ENCODE measurements around the gene B4GAT1.
"Not testable (repeated sequence)": the region's sequence is repeated elsewhere in the genome, so short reads cannot be mapped to it uniquely, and the experiment has no call there.

The B4GAT1 gene

DNA sequence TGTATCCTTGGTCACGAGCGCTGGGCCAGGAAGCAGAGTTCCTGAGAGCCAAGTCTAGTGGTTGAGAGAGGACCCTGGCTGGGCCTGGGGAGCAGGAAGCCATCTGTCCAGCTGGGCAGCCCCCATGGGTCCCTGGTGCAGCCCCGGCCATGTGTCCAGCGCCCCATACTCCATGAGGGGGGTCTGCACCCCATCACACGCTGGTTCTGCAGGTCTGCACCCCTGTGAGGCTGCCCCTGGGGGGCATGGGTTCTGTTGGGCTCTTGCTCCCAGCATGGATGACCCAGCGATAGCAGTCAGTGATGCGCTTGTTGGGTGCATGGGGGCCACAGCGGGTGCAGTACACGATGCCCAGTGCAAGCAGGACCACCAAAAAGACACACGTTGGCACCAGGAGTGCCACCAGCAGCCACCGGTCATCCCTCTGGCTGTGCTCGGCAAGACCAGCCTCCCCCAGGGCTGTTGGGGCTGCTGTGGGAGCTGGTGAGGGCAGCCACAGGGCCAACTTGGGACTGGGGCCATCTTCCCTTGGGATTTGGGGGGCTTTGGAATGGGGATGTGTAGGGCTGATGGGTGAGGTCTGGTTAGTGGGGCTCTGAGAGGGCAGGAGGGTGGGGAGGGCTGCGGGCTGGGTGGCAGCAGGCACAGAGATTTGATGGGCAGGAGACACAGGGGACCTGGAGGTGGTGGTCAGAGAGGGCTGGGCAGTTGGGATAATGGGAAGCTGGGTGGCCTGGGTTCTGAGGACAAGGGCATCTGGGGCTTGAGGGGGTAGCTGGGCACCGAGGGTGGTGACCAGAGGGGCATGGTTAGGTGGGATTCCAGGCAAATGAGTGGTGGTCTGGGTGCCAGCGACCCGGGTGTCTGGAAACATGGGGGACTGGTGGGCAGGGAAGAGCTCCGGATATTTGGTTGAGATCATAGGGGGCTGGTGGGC is 32.6 kb downstream of the B4GAT1 start:
- Histone ChIP-seq H3K4me1 (ENCODE audit: control insufficient read depth, insufficient read depth, low read length) (peaks cover 10% of the 10 kb centered on the region), H3K4me3 (ENCODE audit: low read length) (no peak overlapping the region), H3K9me3 (ENCODE audit: control insufficient read depth, low read length) (no peaks in the 10 kb centered on the region), H3K9ac (ENCODE audit: low read length) (peak overlapping the region; percentile 17), H3K27me3 (ENCODE audit: control insufficient read depth, insufficient read depth, low read length) (peaks cover 3% of the 10 kb centered on the region), H3K36me3 (ENCODE audit: control insufficient read depth, insufficient read depth, low read length) (no peaks in the 10 kb centered on the region)

GRCh38 chr11:66314186-66314501 is 33.3 kb downstream of the B4GAT1 start:
- peaks cover 10% of the 10 kb centered on the region for H3K4me1 ChIP-seq (ENCODE audit: control insufficient read depth, insufficient read depth, low read length)
- no peaks in the 10 kb centered on the region for H3K36me3 ChIP-seq (ENCODE audit: control insufficient read depth, insufficient read depth, low read length)
- peak overlapping the region; percentile 22 for H3K9ac ChIP-seq (ENCODE audit: low read length)
- no peaks in the 10 kb centered on the region for H3K9me3 ChIP-seq (ENCODE audit: control insufficient read depth, low read length)
- peaks cover 3% of the 10 kb centered on the region for H3K27me3 ChIP-seq (ENCODE audit: control insufficient read depth, insufficient read depth, low read length)
- H3K4me3 ChIP-seq (ENCODE audit: low read length): no peak overlapping the region

DNA sequence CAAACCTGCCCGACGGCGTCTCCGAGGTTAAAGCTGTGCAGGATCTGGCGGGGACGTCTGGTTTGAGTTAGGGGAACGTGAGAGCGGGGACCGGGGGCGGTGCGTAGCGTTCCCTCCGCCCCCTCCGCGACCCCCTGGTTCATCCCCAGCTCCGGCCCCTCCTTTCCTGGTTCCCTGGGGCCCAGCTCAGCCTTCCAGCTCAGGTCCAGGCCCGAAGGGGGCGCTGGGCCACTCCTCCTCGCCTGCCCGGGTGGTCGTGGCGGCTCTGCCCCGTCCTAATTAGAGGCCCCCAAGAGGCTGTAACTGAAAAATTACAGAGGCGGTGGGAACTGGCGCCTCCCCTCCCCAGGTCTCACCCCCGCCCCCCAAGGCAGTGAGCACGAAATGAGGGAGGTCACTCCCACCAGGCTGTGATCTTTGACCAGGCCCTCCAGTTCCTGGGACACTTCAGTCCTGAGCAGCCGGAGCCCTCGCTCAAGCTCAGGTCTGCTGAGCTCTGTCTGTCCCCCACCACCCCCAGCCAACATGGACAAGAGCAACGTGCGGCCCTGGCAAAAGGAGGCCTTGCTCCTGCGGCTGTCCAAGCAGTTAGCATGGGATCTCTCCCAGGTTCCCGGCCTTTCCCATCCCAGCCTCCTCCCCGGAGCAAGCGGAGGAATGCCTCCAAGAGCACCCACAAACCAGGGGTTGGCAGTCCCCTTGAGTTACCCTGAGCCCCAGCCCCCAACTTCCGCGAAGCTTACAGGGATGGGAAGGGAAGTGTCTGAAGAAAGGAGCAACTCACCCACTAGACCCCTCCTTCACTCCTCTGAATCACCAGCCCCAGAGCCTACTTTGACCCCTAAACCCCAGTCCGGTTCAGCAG is 33.9 kb downstream of the B4GAT1 start:
- H3K4me3 ChIP-seq (ENCODE audit: low read length): no peak overlapping the region
- H3K4me1 ChIP-seq (ENCODE audit: control insufficient read depth, insufficient read depth, low read length): peaks cover 10% of the 10 kb centered on the region
- no peaks in the 10 kb centered on the region for H3K36me3 ChIP-seq (ENCODE audit: control insufficient read depth, insufficient read depth, low read length)
- H3K27me3 ChIP-seq (ENCODE audit: control insufficient read depth, insufficient read depth, low read length): no peaks in the 10 kb centered on the region
- H3K9me3 ChIP-seq (ENCODE audit: control insufficient read depth, low read length): no peaks in the 10 kb centered on the region
- peak overlapping the region; percentile 53 for H3K9ac ChIP-seq (ENCODE audit: low read length)

DNA sequence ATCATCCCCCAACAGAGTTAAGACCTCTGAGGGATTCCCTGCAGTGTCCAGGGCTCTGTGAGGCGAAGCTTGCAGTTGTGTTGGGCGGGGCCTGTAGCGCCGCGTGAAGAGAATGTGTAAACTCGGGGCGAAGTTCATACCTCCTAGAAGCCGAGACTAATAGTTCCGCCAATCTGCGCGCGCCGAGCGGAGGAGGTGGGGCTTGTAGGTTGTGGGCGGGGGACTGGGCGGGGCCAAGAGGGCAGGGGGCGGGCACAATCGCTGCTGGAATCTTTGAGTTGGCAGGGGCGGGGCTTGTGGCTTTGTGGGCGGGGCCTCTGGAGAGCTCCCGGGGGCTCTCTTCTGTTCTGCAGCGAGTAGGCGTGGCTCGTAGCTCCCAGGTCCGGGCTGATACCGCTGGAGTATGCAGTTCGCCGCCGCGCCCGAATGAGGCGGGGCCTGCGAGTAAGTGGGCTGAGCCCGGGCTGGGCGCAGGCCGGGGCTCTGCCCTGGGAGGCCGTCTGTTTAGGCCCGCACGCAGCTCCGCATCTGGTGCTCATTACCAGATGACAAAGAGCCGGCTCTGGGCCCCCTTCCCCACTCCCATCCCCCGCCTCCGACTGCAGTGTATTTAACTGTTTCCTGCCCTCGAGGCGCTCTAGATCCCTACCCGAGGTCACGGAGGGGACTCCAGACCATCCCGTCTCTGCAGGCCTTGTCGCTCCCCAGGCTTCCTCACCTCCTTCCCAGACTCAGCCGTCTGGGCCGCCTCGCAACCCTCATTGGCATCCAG is 34.7 kb downstream of the B4GAT1 start:
- H3K4me3 ChIP-seq (ENCODE audit: low read length): no peak overlapping the region
- H3K9me3 ChIP-seq (ENCODE audit: control insufficient read depth, low read length): no peaks in the 10 kb centered on the region
- H3K4me1 ChIP-seq (ENCODE audit: control insufficient read depth, insufficient read depth, low read length): peaks cover 10% of the 10 kb centered on the region
- H3K9ac ChIP-seq (ENCODE audit: low read length): peak overlapping the region; percentile 53
- H3K27me3 ChIP-seq (ENCODE audit: control insufficient read depth, insufficient read depth, low read length): no peaks in the 10 kb centered on the region
- no peaks in the 10 kb centered on the region for H3K36me3 ChIP-seq (ENCODE audit: control insufficient read depth, insufficient read depth, low read length)

- Histone ChIP-seq H3K4me3 (ENCODE audit: low read length) (peak overlapping the region; percentile 43), H3K27me3 (ENCODE audit: control insufficient read depth, insufficient read depth, low read length) (no peaks in the 10 kb centered on the region), H3K4me1 (ENCODE audit: control insufficient read depth, insufficient read depth, low read length) (peaks cover 10% of the 10 kb centered on the region), H3K9me3 (ENCODE audit: control insufficient read depth, low read length) (no peaks in the 10 kb centered on the region), H3K9ac (ENCODE audit: low read length) (peak overlapping the region; percentile 46), H3K36me3 (ENCODE audit: control insufficient read depth, insufficient read depth, low read length) (no peaks in the 10 kb centered on the region)
Observed at GRCh38 chr11:66311965-66312548, 35.4 kb downstream of the B4GAT1 start.

DNA sequence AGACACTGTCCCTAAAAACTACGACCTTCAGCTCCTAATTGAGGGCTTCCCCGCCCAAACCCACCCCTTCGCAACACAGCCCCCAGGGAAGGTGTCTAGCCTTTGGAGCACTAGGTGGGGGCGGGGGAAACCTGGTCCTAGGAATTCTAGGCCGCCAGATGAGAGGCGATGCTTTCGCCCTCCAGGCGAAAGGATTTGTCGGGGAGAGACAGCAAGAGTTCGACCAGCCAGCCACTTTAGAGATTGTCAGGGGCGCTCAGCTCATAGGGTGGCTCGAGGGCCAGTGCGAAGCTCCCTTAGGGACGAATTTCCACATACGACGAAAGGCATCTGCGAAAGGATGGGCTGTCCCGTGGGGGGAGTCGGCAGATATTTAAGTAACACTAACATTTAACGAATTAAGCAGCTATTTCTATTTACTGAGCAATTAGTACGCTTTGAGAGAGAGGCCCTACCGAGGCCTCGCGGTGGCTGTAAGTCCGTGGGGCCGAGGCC is 35.9 kb downstream of the B4GAT1 start:
- peak overlapping the region; percentile 43 for H3K4me3 ChIP-seq (ENCODE audit: low read length)

GRCh38 chr11:66310803-66311440 is 36.5 kb downstream of the B4GAT1 start:
- H3K9me3 ChIP-seq (ENCODE audit: control insufficient read depth, low read length); H3K4me3 ChIP-seq (ENCODE audit: low read length); H3K27me3 ChIP-seq (ENCODE audit: control insufficient read depth, insufficient read depth, low read length); H3K9ac ChIP-seq (ENCODE audit: low read length); H3K36me3 ChIP-seq (ENCODE audit: control insufficient read depth, insufficient read depth, low read length): not testable (repeated sequence)
- H3K4me1 ChIP-seq (ENCODE audit: control insufficient read depth, insufficient read depth, low read length): peaks cover 10% of the 10 kb centered on the region

More for the DNA sequence above, 35.9 kb downstream of the B4GAT1 start:
- no peaks in the 10 kb centered on the region for H3K36me3 ChIP-seq (ENCODE audit: control insufficient read depth, insufficient read depth, low read length)
- H3K4me1 ChIP-seq (ENCODE audit: control insufficient read depth, insufficient read depth, low read length): peaks cover 10% of the 10 kb centered on the region
- no peaks in the 10 kb centered on the region for H3K9me3 ChIP-seq (ENCODE audit: control insufficient read depth, low read length)
- peak overlapping the region; percentile 46 for H3K9ac ChIP-seq (ENCODE audit: low read length)
- no peaks in the 10 kb centered on the region for H3K27me3 ChIP-seq (ENCODE audit: control insufficient read depth, insufficient read depth, low read length)

GRCh38 chr11:66310324-66310723 is 37.1 kb downstream of the B4GAT1 start:
- Histone ChIP-seq H3K9ac (ENCODE audit: low read length) (no peak overlapping the region), H3K36me3 (ENCODE audit: control insufficient read depth, insufficient read depth, low read length) (no peaks in the 10 kb centered on the region), H3K4me3 (ENCODE audit: low read length) (no peak overlapping the region), H3K9me3 (ENCODE audit: control insufficient read depth, low read length) (no peaks in the 10 kb centered on the region), H3K27me3 (ENCODE audit: control insufficient read depth, insufficient read depth, low read length) (no peaks in the 10 kb centered on the region), H3K4me1 (ENCODE audit: control insufficient read depth, insufficient read depth, low read length) (peaks cover 10% of the 10 kb centered on the region)

DNA sequence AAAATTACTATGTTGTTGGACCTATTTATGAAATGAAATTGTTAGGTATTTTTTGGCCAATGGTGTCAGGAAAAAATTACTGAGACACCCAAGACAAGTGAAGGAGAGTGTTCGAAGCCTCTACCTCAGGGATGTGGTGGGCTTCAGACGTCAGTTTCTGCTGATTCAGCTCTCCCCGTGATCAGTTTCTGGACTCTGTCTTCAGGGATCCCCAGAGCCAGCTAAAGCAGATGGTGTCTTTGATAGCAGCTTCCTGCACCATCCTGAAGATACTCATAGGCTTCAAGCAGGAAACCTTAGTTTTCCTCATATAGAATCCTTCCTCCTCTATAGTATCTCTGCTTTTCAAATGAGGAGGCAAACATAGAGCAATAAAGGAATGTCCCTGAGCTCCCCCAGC is 38.0 kb downstream of the B4GAT1 start:
- H3K4me1 ChIP-seq (ENCODE audit: control insufficient read depth, insufficient read depth, low read length): peaks cover 10% of the 10 kb centered on the region
- H3K4me3 ChIP-seq (ENCODE audit: low read length): no peak overlapping the region
- no peaks in the 10 kb centered on the region for H3K27me3 ChIP-seq (ENCODE audit: control insufficient read depth, insufficient read depth, low read length)
- H3K9ac ChIP-seq (ENCODE audit: low read length): no peak overlapping the region
- no peaks in the 10 kb centered on the region for H3K36me3 ChIP-seq (ENCODE audit: control insufficient read depth, insufficient read depth, low read length)
- no peaks in the 10 kb centered on the region for H3K9me3 ChIP-seq (ENCODE audit: control insufficient read depth, low read length)

GRCh38 chr11:66302656-66303055 is 44.8 kb downstream of the B4GAT1 start:
- Histone ChIP-seq H3K27me3 (ENCODE audit: control insufficient read depth, insufficient read depth, low read length) (no peaks in the 10 kb centered on the region), H3K4me1 (ENCODE audit: control insufficient read depth, insufficient read depth, low read length) (no peaks in the 10 kb centered on the region), H3K36me3 (ENCODE audit: control insufficient read depth, insufficient read depth, low read length) (no peaks in the 10 kb centered on the region), H3K4me3 (ENCODE audit: low read length) (no peak overlapping the region), H3K9ac (ENCODE audit: low read length) (no peak overlapping the region), H3K9me3 (ENCODE audit: control insufficient read depth, low read length) (no peaks in the 10 kb centered on the region)

DNA sequence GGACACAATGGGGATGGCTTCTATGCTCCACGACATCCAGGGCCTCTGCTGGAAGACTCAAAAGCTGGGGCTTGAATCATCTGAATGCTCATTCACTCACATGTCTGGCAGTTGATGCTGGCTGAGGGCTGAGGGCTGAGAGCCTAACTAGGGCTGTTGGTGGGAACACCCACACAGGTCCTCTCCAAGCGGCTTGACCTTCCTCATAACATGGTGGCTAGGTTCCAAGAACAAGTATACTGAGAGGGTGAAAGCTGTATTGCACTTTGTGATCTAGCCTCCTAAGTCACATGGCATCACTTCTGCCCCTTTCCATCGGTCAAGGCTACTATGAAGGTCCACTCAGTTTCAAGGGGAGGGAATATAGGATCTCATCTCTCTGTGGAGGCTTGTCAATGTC is 48.2 kb downstream of the B4GAT1 start:
- Histone ChIP-seq H3K9me3 (ENCODE audit: control insufficient read depth, low read length) (no peaks in the 10 kb centered on the region), H3K9ac (ENCODE audit: low read length) (no peak overlapping the region), H3K4me1 (ENCODE audit: control insufficient read depth, insufficient read depth, low read length) (no peaks in the 10 kb centered on the region), H3K27me3 (ENCODE audit: control insufficient read depth, insufficient read depth, low read length) (no peaks in the 10 kb centered on the region), H3K4me3 (ENCODE audit: low read length) (no peak overlapping the region), H3K36me3 (ENCODE audit: control insufficient read depth, insufficient read depth, low read length) (no peaks in the 10 kb centered on the region)

Data from mucosa of stomach (tissue), 1 donor.